H1 (cell line): ENCODE results near the gene VWA2. TPM values are rescaled to one million over a fixed set of nuclear protein-coding genes. Genes with fewer than 3 reads are reported as not detected.

Source experiments
- EGR1 ChIP-seq: IDR thresholded peaks from 2 replicates; pipeline ENCODE4 v1.6.1; 2011; ENCODE audit warnings: low read depth, low read length, borderline replicate concordance
- NRF1 ChIP-seq: IDR thresholded peaks from 2 replicates; pipeline ENCODE4 v1.6.1; 2011; ENCODE audit warnings: mild to moderate bottlenecking, low read depth, low read length, improper control_type of control experiment
- POU5F1 ChIP-seq: IDR thresholded peaks from 2 replicates; pipeline ENCODE4 v1.6.1; 2011; ENCODE audit warnings: low read depth, mild to moderate bottlenecking, low read length, moderate library complexity
- RBBP5 ChIP-seq: IDR thresholded peaks from 2 replicates; pipeline ENCODE4 v1.7.1; 2012; ENCODE audit warnings: low read depth, mild to moderate bottlenecking, inconsistent platforms, low read length, moderate library complexity, borderline replicate concordance
- SIRT6 ChIP-seq: IDR thresholded peaks from one replicate; pipeline ENCODE4 v1.7.1; 2012; ENCODE audit warnings: low read length, inconsistent platforms
- SP2 ChIP-seq: IDR thresholded peaks from 2 replicates; pipeline ENCODE4 v1.6.1; 2012; ENCODE audit warnings: mild to moderate bottlenecking, low read length, inconsistent platforms
- polyA plus RNA-seq, 7 experiments: library from polyadenylated mRNA; depleted of rRNA in 3 of 7; stranded (reverse) in 5 of 7; unstranded in 2 of 7; fragments of >200 nt in 5 of 7; fragments of 200-250 nt in 2 of 7; gene quantifications; 1 replicate in 5 of 7; 2 replicates in 1 of 7; 4 replicates in 1 of 7; pipeline versions ENCODE4 v1.2.1 to v1.2.3, GENCODE V29; 2011 to 2013; ENCODE audit warnings: missing spikeins in 2 of 7, mixed read lengths in 2 of 7
- total RNA-seq: library from RNA; stranded (reverse); fragmentation: NEBNext Ultra II Directional; extraction: Animal tissue kit (Norgen Biotek cat#: 25700); gene quantifications from 2 replicates; pipeline ENCODE4 v1.2.1, GENCODE V29; 2021

The VWA2 gene
- total and polyA plus RNA-seq, 2 of the 8 experiments (the other 6 are each of a cell fraction or from before 2014, with no cell fraction given): 2.8 to 2.9 TPM

GRCh38 chr10:114306116-114306973 is 67.3 kb downstream of the VWA2 start (continued):
- TF ChIP-seq NRF1 (no peak), EGR1 (no peak), RBBP5 (no peak), SIRT6 (no peak), SP2 (no peak), POU5F1 (no peak)
